HG03575 (cell line): Measurements from ENCODE around the gene SCN4A.
"Not testable (repeated sequence)": the region's sequence is repeated elsewhere in the genome, so short reads cannot be mapped to it uniquely, and the experiment has no call there.

Experiments used
- ATAC-seq: cut with Tn5 transposase; IDR thresholded peaks from one replicate; pipeline ENCODE4 v1.9.1; 2021; ENCODE audit not compliant: unreplicated experiment, insufficient number of reproducible peaks, low FRiP score; ENCODE audit errors: extremely low read depth

Gene SCN4A

GRCh38 chr17:63972796-63973195 lies at the start of gene SCN4A:
Gene SCN4A (minus strand): TSS chr17:63972918. CDS start chr17:63972841, 77 bp downstream.
- no peak for ATAC-seq

GRCh38 chr17:64020056-64020766 lies 47.5 kb upstream of the SCN4A start, which contains the start of gene ICAM2:
Gene ICAM2 (minus strand): TSS chr17:64020633. CDS start chr17:64006691, 13,942 bp downstream.
- ATAC-seq: no peak

GRCh38 chr17:64019551-64019961 lies 46.8 kb upstream of the SCN4A start:
- ATAC-seq: not testable (repeated sequence)

GRCh38 chr17:64017381-64017980 lies 44.8 kb upstream of the SCN4A start:
- no peak for ATAC-seq

GRCh38 chr17:64016974-64017373 lies 44.3 kb upstream of the SCN4A start:
- no peak for ATAC-seq

GRCh38 chr17:64016231-64016784 lies 43.6 kb upstream of the SCN4A start:
- ATAC-seq: no peak

- no peak for ATAC-seq
Observed at GRCh38 chr17:64015447-64015846, 42.7 kb upstream of the SCN4A start.

GRCh38 chr17:64009571-64010402 lies 37.1 kb upstream of the SCN4A start:
- ATAC-seq: no peak

- ATAC-seq: no peak
Observed at GRCh38 chr17:64008830-64009229, 36.1 kb upstream of the SCN4A start.

- ATAC-seq: no peak
Observed at GRCh38 chr17:64008346-64008745, 35.6 kb upstream of the SCN4A start.

- no peak for ATAC-seq
Observed at GRCh38 chr17:64007838-64008282, 35.1 kb upstream of the SCN4A start.

- not testable (repeated sequence) for ATAC-seq
Observed at GRCh38 chr17:64007089-64007837, 34.5 kb upstream of the SCN4A start.

- ATAC-seq: no peak
Observed at GRCh38 chr17:64006361-64007088, 33.8 kb upstream of the SCN4A start.

- no peak for ATAC-seq
Observed at GRCh38 chr17:64005734-64006167, 33.0 kb upstream of the SCN4A start.

- no peak for ATAC-seq
Observed at GRCh38 chr17:64004903-64005733, 32.4 kb upstream of the SCN4A start.

- ATAC-seq: no peak
Observed at GRCh38 chr17:64004218-64004770, 31.6 kb upstream of the SCN4A start.

GRCh38 chr17:64003526-64004121 lies 30.9 kb upstream of the SCN4A start:
- no peak for ATAC-seq
